HG03103 (cell line): ENCODE results near the gene YTHDF2.

Source experiments
- ATAC-seq: cut with Tn5 transposase; IDR thresholded peaks from one replicate; pipeline ENCODE4 v1.9.1; 2021; ENCODE audit warnings: low read depth; ENCODE audit not compliant: unreplicated experiment

The YTHDF2 gene

DNA sequence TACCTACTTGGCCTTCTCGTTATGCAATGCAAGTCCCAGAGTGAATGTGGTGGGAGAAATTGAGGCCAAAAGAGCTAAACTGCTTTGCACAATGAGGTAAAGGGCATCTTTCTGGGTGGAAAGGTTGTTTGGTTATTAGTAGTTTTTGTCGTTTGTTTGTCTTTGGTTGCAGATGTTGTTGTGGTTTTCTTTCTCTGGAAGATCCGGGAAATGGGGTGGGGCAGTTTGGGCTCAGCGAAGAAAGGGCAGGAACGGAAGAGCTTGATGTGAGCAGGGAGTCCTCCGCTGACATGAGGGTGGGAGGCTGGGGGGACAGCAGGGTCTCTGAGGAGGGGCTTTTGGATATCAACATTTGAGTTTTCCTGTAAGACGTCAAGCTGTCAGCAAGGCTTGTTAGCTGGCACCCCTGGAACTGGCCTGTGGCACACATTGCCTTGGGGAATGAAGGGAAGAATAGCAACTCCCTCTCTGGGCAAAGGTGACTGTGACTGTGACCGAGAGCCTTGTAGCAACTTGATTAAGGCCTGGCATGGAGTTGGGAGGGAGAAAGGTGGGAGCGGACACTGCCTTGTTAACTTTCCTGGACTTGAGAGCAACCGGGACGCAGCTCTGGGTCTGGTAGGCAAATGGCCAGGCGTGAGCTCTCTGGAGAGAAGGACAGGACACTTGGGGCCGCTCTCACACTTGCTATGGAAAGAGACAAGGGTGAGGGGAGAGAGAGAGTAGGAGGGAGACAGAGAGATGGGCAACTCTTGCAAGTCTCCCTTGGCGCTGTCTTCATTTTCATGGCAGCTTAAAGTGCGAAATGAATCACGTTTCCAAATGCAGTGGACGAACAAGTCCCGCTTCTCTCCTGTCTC, 59.8 kb downstream of the YTHDF2 start:
- no peak for ATAC-seq

GRCh38 chr1:28800324-28800723, 63.6 kb downstream of the YTHDF2 start:
- ATAC-seq = no peak

GRCh38 chr1:28801461-28801860, 64.7 kb downstream of the YTHDF2 start:
- no peak for ATAC-seq

DNA sequence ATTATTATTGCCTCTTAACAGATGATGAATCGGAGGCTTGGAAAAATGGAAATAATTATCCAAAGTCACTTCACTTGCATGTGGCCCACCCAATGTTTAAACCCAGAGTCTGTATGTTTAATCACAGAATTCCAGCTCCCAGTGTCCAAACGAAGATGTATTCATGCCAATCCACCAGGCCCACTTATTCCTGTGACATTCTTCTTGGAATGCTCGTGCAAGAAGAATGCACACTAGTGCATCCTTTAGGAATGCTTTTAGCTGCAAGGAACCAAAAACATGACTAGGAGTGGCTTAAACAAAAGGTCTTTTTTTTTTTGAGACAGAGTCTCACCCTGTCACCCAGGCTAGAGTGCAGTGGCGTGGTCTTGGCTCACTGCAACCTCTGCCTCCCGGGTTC, 66.3 kb downstream of the YTHDF2 start:
- ATAC-seq = no peak

- no peak for ATAC-seq
Measured at GRCh38 chr1:28803662-28804061, 66.9 kb downstream of the YTHDF2 start.

- no peak for ATAC-seq
Measured at GRCh38 chr1:28804071-28804470, 67.3 kb downstream of the YTHDF2 start.

DNA sequence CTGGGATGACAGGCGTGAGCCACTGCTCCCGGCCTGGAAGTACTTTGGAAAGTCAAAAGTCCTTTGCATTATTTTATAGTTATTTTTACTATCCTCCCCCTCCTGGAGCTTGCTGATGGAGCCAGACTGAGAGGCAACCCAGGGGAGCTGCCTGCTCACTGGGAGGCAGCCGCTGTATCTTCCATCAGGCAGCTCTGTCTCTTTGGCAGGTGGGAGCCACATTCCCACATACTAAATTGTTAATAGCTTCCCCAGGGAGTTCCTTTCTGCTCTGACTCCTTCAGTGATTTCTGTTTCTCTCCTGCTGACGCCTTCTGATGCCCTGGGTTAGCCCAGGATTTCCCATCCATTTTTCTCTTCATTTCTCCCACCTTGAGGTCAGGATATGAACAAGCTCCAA, 70.3 kb downstream of the YTHDF2 start:
- no peak for ATAC-seq

- ATAC-seq = no peak
Measured at GRCh38 chr1:28807986-28808385, 71.2 kb downstream of the YTHDF2 start.

DNA sequence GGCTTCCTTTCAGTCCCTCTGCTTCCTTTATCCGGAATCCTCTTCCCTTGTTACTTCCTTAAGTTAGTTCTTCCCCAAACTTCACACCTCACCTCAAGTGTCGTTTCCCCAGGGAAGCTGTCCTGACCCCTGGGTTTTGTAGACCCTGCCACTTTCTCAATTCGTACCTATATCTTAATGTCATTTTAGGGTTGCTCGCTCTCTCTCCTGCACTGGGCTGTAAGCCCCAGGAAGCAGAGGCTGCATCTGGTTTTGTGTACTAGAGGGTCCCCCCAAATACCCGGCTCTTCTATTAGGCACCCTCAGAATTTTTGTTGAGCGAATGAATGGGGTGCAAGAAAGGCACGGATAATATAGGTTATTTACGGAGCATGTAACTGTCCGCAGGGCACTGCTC, 74.6 kb downstream of the YTHDF2 start:
- ATAC-seq = no peak

DNA sequence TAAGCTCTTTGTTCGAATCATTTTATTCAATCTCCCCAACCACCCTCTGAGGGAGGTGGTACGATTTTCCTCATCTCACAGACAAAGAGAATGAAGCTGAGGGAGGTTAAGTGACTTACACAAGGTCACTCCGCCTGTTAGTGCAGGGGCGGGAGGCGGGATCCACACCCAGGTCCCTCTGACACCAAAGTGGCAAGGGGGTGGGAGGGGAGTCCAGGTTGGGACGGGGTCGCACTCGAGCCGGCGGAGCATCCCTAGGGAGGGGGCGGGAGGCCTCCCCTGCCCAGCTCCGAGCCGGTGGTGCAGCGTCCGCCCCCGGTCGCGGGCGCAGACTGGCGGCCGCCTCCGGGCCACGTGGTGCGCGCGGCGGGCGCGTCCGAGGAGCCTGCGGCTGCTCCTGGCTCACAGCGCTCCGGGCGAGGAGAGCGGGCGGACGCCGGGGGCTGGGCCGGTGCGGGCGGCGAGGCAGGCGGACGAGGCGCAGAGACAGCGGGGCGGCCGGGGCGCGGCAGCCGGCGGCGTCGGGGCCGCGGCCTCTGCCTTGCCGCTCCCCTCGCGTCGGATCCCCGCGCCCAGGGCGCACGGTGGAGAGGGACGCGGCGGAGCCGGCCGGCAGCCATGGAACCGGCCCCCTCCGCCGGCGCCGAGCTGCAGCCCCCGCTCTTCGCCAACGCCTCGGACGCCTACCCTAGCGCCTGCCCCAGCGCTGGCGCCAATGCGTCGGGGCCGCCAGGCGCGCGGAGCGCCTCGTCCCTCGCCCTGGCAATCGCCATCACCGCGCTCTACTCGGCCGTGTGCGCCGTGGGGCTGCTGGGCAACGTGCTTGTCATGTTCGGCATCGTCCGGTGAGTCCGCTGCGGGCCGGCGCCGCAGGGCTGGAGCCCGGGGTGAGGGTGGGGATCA, 75.3 kb downstream of the YTHDF2 start, which contains the start of gene OPRD1:
Gene OPRD1 (plus strand): TSS at position 405 of the 903 bp plus-strand sequence. CDS start 214 bp downstream, at position 619.
- ATAC-seq = no peak

- no peak for ATAC-seq
Measured at GRCh38 chr1:28812669-28813468, 76.1 kb downstream of the YTHDF2 start.

DNA sequence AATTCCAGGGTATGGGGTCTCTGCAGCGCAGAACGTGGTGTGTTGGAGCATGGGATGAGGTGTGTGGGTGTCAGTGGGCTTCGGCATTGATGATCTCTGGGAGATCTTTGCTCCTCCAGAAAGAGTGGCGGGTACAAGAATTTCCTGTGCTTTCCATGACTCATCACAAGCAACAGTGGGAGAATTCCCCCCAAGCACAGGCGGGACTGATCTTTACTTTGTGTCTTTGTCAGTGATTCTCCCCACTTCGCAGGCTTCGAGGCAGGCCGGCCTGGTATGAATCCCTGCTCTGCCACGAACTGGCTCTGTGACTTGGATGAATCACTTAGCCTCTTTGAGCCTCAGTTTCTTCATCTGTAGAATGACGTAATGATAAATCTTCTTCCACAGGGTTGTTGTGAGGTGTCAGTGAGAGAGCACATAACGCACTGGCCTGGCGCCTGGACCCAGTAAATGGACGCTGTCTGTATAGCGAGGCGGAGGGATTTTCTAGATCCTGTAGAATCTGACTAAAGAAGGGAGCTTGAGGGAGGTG, 77.3 kb downstream of the YTHDF2 start:
- no peak for ATAC-seq

DNA sequence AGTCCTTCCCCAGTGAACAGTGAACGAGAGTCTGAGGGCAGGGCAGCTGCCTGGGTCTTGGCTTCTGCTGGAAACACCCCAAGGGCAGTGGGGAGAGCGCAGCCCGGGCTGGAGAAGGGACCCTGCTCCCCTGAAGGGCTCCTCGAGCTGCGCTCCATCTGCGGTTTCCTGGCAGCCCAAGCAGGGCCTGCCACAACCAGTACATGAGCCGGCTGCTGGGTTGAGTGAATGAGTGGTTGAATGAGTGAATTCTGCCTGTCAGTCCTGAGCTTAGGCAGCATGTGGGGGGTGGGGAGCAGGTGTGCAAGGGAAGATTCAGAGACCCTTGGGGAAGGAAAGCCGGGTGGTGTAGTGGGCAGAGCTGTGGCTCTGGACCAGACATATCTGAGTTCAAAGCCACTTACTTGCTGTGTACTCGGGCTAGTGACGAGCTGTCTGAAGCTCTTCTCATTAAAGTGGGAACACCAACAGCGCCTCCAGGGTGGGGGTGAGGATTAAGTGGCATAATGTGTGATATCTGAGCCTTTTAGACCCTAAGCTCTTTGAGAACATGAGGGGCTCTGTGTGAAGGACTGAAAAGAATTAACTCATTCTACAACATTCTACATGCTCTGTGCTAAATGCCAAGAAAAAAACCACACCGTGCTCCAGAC, 78.9 kb downstream of the YTHDF2 start:
- no peak for ATAC-seq

DNA sequence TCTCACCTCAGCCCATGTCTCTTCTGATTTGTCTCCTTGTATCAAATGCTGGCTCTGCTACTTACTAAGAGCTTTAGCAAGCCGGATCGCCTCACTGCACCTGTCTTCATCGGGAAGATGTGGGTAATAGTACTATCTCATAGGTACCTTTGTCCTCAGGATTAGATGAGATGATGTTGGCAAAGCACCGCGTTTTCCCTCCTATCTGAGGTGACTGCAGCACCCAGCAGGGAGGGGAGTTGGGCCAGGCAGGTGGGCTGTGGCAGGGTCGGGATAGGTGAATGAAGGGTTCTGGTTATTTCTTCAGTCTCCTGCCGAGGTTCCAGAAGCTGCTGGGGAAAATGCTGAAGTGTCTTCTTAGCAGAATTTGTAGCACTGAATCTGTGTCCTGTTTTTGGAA, 80.4 kb downstream of the YTHDF2 start:
- ATAC-seq = no peak

DNA sequence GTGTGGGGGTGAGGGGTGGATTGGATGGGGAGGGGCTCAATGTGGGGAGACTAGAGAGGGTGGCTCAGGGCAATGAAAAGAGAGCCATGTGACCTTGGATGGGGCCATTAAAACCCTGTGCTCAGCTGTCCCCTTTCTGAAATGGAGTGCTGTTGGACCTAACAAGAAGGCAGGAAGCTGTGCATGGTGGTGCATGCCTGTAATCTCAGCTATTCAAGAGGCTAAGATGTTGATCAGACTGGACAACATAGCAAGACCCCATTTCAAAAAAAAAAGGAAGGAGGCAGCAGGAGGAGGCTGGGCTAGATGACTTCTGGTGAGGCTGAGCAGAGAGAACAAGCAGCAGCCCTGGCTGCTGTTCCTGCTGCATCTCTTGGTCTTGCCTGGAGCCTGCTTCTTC, 82.3 kb downstream of the YTHDF2 start:
- no peak for ATAC-seq
